SK-N-SH (cell line): ENCODE results near the gene SLC6A13.

ENCODE experiments used
- NRF1 ChIP-seq: IDR thresholded peaks from 2 replicates; pipeline ENCODE4 v1.6.1; 2012; ENCODE audit warnings: low read depth, mild to moderate bottlenecking, low read length
- RAD21 ChIP-seq: IDR thresholded peaks from 2 replicates; pipeline ENCODE4 v1.6.1; 2012; ENCODE audit warnings: mild to moderate bottlenecking, low read length
- RXRA ChIP-seq: IDR thresholded peaks from 2 replicates; pipeline ENCODE4 v1.4.0; 2012; ENCODE audit warnings: low read depth, mild to moderate bottlenecking, borderline replicate concordance
- YY1 ChIP-seq: IDR thresholded peaks from 2 replicates; pipeline ENCODE4 v1.4.0; 2012; ENCODE audit warnings: low read depth, mild to moderate bottlenecking
- TF ChIP-seq, protein P1 (sequence below): fragments of 200-600 bp; sonication (generic); IDR thresholded peaks from 2 replicates; pipeline ENCODE4 v1.6.1; 2017; ENCODE audit warnings: antibody characterized with exemption, mild to moderate bottlenecking, moderate library complexity
- TF ChIP-seq, protein P2 (sequence below): IDR thresholded peaks from 2 replicates; pipeline ENCODE4 v1.4.0; 2012; ENCODE audit warnings: low read depth

DNA sequence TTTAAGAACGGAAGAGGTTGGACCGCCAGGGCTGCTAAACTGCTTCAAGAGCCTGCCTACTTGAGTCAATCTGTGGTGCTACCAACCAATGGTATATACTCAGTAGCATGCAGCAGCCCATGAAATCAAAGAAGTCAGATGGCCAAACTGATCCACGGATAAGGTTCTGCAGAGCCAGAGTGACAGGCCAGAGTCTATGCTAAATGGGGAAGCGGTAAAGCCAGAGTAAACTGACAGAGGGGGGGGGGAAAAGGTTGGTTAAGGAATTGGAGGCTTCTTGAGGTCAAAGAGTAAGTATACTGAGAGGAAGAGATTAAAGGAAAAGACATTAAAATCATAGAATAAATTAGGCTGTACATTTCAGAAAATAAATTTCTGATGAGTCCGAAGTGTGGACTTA lies 15.4 kb upstream of the SLC6A13 start:
- TF ChIP-seq, protein P1, sequence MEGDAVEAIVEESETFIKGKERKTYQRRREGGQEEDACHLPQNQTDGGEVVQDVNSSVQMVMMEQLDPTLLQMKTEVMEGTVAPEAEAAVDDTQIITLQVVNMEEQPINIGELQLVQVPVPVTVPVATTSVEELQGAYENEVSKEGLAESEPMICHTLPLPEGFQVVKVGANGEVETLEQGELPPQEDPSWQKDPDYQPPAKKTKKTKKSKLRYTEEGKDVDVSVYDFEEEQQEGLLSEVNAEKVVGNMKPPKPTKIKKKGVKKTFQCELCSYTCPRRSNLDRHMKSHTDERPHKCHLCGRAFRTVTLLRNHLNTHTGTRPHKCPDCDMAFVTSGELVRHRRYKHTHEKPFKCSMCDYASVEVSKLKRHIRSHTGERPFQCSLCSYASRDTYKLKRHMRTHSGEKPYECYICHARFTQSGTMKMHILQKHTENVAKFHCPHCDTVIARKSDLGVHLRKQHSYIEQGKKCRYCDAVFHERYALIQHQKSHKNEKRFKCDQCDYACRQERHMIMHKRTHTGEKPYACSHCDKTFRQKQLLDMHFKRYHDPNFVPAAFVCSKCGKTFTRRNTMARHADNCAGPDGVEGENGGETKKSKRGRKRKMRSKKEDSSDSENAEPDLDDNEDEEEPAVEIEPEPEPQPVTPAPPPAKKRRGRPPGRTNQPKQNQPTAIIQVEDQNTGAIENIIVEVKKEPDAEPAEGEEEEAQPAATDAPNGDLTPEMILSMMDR: no peak
- TF ChIP-seq RAD21 (no peak), YY1 (no peak), NRF1 (no peak), RXRA (no peak)
- TF ChIP-seq, protein P2, sequence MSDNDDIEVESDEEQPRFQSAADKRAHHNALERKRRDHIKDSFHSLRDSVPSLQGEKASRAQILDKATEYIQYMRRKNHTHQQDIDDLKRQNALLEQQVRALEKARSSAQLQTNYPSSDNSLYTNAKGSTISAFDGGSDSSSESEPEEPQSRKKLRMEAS: no peak
